OCI-M1 (cell line): ENCODE results near the gene NDUFA6.
"Not testable (repeated sequence)": the region's sequence is repeated elsewhere in the genome, so short reads cannot be mapped to it uniquely, and the experiment has no call there.

Experiments used
- DNase-seq: peaks from one replicate; lab custom pipeline; 2025; lab: John Stamatoyannopoulos, UW

Gene NDUFA6

DNA sequence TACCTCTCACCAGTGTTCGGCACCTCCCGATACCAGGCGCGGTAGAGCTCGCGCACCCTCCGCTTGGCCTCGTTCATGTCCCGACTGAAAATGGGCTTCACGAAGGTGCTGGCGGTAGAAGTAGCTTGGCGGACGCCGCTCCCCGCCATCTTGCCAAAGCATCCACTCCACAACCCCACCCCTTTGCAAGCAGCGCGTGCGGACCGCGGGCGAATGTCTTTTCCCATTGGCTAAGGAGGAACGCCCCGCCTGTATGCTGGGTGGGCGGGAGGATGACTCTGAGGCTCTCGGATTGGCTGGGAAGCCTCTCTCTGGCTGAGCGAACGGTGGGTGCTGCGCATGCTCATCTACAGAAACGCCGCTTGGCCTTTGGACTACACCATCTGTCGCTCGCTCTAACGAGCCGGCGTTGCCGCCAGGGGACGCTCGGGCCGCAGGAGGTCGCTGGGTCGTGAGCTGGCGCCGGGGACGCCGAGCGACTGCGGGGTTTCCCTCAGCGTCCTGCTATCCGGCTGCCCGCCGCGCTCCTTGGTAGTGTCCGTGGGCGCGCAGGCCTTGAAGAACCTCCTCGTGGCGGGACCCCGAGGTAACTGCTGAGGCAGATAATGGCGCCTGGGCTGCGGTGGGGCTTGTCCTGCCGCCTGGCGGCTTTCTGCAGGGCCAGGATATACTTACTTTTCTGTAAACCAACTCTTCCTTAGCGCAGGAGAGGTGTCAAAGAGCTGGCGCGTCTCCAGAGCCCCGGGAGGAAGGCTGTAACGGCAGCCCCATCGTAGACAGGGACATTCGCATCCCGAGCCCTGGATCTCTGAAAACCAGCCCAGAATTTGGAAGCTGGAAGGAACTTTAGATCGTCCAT lies at the start of gene NDUFA6:
Gene NDUFA6, minus strand, starts transcription at position 177 of the 859 bp plus-strand sequence. Its CDS starts 28 bp downstream, at position 149.
- peak; percentile 99 for DNase-seq

DNA sequence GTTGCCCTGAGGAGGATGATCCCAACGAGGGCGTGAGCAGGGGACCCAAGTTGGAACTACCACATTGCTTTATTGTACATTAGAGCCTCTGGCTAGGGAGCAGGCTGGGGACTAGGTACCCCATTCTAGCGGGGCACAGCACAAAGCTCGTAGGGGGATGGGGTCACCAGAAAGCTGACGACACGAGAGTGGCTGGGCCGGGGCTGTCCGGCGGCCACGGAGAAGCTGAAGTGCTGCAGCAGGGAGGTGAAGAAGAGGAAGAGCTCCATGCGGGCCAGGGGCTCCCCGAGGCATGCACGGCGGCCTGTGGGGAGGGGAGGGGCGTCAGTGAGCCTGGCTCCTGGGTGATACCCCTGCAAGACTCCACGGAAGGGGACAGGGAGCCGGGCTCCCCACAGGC lies 49.6 kb upstream of the NDUFA6 start:
- not testable (repeated sequence) for DNase-seq

DNA sequence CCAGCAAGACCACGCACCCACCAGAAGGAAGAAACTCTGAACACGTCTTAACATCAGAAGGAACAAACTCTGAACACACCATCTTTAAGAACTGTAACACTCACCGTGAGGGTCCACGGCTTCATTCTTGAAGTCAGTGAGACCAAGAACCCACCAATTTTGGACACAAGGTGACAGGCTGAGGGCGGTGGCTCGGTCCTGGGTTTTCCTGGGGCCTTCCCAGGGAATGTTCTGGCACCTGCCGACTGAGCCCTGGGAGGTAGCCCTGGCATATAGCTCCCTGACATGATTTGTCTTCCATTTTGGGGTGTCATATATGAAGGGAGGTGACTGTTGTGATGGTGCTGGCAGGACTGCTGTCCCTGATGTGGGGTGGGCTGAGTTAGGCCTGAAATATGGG lies 48.9 kb upstream of the NDUFA6 start:
- not testable (repeated sequence) for DNase-seq

DNA sequence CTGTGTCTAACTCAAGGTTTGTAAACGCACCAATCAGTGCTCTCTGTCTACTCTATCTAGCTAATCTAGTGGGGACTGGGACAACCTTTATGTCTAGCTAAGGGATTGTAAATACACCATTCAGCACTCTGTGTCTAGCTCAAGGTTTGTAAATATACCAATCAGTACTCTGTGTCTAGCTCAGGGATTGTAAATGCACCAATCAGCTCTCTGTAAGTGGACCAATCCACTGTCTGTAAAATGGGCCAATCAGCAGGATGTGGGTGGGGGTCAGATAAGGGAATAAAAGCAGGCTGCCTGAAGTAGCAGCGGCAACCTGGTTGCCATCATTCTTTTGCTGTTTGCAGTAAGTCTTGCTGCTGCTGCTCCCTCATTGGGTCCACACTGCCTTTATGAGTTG lies 48.4 kb upstream of the NDUFA6 start:
- no peak for DNase-seq

DNA sequence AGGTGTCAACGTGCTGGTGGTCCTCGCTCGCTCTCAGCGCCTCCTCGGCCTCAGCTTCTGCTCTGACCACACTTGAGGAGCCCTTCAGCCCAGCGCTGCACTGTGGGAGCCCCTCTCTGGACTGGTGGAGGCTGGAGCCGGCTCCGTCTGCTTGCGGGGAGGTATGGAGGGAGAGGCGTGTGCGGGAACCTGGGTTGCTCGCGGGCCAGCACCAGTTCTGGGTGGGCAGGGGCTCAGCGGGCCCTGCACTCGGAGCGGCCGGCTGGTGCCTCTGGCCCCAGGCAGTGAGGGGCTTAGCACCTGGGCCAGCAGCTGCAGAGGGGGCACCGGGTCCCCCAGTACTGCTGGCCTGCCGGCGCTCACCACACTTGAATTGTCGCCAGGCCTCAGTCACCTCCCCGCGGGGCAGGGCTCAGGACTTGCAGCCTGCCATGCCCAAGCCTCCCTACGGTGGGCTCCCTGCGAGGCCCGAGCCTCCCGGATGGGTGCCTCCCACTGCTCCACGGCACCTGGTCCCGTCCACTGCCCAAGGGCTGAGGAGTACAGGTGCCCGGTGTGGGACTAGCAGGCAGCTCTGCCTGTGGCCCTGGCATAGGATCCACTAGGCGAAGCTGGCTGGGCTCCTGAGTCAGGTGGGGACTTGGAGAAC lies 47.7 kb upstream of the NDUFA6 start:
- no peak for DNase-seq

DNA sequence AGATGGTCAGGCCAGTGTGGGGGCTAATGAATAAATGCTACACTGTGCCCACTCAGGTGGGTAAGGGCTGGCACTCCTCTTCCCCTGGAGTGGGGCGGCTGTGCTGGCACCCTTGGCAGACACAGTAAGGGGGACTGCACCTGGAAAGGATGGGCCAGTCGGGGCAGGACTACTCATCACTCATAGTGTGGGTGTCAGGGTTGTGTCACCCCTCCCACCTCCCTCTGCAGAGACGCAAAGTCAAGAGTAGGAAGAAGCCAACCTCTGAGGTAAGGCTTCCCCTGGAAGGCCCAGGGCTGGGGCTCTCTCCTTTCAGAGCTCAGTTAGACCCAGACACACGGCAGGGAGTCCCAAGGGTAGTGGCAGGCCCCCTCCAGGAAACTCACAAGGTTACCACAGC lies 45.1 kb upstream of the NDUFA6 start:
- not testable (repeated sequence) for DNase-seq

DNA sequence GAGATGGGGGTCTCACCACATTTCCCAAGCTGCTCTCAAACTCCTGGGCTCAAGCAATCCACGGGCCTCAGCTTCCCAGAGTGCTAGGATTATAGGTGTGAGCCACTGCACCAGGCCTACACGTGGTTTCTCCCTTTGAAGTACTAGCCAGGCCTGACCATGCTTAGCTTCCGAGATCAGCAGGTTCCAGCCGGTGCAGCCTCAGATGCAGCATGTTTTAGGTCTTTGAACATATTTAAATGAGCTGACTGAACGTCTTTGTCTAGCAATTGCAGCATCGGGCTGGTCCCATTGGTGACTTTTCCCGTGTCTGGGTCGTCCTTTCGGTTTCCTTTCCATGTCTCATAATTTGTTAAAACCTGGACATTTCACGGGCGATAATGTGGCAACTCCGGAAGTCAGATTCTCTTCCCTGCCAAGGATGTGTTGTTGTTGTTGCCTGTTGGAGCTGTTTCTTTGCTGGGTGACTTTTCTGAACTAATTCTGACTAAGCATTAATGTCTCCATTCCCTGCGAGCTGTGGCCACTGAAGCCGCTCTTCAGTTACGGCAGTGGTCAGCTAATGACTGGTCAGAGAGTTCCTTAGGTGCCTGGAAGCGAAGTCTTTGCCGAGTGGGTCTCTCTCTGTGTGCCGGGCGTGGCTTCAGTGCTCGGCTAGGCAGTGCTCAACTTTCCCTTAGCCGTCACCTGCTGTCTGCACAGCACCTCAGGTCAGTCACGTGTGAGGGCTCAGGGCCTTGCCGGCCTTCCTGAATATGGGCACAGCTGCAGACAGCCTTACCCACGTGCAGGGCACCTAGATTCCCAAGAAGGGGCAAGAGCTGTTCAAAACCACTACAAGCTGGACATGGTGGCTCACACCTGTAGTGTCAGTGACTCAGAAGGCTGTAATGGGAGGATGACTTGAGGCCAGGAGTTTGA lies 43.8 kb upstream of the NDUFA6 start:
- DNase-seq = no peak

DNA sequence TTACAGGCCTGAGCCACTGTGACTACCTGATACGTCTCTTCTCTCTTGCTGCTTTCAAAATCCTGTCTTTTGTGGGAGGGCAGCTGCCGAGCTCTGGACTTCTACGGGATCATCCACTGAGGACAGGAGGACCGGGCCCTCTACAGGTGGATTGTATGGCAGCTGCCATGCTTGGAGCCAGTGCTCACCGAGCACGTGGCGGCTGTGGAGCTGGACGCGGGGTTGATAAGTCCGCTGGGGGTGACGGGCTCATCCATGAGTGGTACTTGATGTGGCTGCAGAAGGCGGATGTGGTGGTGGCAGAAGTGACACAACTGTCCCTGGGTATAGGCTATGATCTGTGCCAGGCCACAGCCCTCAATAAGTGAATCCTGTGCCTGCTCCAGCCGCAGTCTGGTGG lies 41.9 kb upstream of the NDUFA6 start:
- DNase-seq = no peak

DNA sequence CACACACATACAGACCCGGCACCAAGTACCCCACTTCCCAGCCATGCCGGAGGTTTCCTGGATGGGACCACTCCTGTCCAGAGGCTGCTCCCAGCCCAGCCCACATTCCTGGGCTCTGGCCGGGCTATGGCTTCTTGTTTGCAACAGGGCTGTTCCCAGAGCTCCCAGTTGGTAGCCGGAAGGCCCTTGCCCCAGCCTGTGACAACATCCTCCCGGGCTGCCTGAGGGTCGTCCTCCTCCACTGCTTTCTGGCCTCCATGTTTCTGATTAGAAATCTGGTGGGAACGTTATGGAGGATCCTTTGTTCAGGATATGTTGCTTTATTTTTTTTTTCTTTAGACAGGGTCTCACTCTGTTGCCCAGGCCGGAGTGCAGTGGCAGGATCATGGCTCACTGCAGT lies 41.0 kb upstream of the NDUFA6 start:
- DNase-seq = no peak

DNA sequence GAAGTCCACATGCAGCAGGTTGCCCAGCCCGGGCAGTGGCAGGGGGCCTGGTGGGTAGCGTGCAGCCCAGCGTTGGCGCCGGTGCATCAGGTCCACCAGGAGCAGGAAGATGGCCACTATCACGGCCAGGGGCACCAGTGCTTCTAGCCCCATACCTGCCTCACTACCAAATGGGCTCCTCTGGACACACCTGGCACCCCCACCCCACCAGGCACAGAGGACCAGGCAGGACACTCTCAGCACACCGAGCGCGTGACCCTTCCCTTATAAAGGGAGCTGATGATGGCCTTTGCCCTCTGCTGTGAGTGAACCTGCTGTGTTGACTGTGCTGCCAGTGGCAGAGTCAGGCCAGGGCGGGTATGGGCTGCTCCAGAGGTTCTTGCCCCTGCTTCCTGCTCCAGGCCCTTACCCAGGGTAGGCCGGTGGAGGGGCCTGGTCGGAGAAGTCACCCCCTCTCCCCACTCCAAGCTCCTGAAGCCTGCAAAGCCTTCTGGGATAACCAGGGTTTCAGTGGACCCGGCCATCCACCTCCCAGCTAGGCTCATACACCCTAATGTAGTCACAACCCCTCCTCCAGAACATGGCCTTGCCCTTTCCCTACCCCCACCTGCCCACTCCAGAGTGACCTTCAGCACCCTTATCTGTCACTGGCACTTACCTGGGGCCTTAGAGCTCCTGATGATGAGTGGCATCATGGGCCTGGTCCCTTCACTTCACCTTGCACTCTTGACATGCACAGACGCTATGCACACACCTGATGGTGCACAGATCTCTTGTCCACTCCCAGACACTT lies 40.3 kb upstream of the NDUFA6 start, which contains the start of gene CYP2D6:
Gene CYP2D6, minus strand, starts transcription at position 172 of the 793 bp plus-strand sequence. Its CDS starts 19 bp downstream, at position 153.
- not testable (repeated sequence) for DNase-seq

DNA sequence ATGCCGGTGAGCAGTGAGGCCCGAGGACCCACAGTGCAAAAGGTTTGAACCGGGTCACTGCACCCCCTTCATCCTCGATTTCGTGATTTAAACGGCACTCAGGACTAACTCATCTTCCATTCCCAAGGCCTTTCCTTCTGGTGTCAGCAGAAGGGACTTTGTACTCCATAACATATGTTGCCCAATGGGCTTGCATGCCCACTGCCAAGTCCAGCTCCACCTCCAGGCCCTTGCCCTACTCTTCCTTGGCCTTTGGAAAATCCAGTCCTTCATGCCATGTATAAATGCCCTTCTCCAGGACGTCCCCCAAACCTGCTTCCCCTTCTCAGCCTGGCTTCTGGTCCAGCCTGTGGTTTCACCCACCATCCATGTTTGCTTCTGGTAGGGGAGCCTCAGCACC lies 39.6 kb upstream of the NDUFA6 start:
- DNase-seq = not testable (repeated sequence)

DNA sequence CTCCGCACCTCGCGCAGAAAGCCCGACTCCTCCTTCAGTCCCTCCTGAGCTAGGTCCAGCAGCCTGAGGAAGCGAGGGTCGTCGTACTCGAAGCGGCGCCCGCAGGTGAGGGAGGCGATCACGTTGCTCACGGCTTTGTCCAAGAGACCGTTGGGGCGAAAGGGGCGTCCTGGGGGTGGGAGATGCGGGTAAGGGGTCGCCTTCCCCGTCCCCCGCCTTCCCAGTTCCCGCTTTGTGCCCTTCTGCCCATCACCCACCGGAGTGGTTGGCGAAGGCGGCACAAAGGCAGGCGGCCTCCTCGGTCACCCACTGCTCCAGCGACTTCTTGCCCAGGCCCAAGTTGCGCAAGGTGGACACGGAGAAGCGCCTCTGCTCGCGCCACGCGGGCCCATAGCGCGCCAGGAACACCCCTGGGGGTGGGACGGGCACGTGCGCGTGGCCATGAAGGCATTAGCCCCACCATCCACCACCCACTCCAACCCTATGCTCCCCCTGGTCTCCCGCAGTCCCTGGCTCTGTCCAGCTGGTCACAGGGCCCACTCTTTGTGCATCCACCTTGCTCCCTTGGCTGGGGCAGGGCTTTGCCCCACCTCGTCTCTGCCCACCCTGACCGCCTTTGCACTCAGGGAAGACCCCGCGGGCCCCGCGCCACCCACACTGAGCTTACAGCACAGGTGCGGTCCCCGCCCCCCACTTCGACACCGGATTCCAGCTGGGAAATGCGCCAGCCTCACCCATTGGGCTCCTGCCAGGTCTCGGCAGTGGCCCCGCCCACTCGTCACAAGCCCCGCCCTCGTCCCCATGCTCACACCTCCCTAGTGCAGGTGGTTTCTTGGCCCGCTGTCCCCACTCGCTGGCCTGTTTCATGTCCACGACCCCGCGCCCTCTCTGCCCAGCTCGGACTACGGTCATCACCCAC lies 38.5 kb upstream of the NDUFA6 start:
- DNase-seq = not testable (repeated sequence)

DNA sequence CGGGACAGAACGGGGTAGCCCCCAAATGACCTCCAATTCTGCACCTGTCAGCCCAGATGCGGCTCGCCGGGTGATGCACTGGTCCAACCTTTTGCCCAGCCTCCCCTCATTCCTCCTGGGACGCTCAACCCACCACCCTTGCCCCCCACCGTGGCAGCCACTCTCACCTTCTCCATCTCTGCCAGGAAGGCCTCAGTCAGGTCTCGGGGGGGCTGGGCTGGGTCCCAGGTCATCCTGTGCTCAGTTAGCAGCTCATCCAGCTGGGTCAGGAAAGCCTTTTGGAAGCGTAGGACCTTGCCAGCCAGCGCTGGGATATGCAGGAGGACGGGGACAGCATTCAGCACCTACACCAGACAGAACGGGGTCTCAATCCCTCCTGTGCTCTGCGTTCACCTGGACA lies 37.4 kb upstream of the NDUFA6 start:
- not testable (repeated sequence) for DNase-seq

DNA sequence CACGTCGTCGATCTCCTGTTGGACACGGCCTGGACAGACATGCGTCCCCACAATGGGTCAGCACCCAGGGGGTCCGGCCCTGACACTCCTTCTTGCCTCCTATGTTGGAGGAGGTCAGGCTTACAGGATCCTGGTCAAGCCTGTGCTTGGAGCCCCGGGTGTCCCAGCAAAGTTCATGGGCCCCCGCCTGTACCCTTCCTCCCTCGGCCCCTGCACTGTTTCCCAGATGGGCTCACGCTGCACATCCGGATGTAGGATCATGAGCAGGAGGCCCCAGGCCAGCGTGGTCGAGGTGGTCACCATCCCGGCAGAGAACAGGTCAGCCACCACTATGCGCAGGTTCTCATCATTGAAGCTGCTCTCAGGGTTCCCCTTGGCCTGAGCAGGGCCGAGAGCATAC lies 37.0 kb upstream of the NDUFA6 start:
- no peak for DNase-seq

DNA sequence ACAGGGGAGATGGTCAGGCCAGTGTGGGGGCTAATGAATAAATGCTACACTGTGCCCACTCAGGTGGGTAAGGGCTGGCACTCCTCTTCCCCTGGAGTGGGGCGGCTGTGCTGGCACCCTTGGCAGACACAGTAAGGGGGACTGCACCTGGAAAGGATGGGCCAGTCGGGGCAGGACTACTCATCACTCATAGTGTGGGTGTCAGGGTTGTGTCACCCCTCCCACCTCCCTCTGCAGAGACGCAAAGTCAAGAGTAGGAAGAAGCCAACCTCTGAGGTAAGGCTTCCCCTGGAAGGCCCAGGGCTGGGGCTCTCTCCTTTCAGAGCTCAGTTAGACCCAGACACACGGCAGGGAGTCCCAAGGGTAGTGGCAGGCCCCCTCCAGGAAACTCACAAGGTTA lies 33.0 kb upstream of the NDUFA6 start:
- DNase-seq = not testable (repeated sequence)

DNA sequence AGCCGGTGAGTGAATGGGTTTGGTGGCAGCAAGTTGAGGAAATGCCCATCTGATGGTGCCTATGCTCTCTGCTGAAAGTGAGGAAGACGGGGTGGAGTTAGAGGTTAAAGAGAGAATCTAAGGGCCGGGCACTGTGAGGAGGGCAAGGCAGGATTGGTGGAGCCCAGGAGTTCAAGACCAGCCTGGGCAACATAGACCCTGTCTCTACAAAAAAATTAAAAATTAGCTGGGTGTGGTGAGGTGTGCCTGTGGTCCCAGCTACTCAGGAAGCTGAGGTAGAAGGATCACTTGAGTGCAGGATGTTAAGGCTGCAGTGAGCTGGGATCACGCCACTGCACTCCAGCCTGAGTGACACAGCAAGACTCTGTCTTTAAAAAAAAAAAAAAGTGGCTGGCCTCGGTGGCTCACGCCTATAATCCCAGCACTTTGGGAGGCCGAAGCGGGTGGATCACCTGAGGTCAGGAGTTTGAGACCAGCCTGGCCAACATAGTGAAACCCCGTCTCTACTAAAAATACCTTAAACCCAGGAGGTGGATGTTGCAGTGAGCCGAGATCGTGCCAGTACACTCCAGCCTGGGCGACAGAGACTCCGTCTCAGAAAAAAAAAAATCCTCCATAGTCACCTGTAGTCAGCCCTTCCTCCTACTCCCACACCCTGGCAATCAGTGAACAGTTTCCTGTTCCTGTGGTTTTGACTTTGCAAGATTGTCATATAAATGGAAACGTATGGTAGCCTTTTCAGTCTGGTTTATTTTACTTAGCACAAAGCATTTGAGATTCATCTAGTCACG lies 29.9 kb upstream of the NDUFA6 start:
- peak; percentile 8 for DNase-seq

DNA sequence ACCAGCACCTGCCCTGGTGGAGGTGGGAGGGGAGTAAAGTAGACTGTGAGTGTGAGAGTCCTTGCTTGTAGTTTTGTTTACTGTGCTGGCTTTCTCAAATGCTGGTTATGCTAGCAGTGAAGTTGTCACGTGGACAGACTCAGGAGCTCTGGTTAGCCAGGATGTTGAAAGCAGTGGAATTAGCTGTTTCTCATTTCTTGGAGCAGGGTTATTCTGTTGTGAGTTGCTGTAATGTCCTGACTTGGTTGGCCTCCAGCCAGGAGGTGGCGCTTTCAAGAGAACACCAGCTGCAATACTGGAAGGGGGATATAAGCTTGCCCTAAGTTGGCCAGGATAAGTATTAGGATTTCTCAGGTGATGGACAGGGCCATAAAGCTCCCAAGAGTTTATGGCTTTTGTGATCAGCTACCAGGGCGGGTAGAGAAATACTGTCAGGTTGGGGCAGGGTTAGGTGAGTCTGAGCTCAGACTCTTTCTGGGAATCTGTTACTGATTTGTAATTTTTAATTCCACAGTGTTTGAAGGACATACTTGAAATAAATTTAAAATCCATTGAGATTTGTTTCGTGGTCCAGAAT lies 26.4 kb upstream of the NDUFA6 start:
- DNase-seq = no peak

DNA sequence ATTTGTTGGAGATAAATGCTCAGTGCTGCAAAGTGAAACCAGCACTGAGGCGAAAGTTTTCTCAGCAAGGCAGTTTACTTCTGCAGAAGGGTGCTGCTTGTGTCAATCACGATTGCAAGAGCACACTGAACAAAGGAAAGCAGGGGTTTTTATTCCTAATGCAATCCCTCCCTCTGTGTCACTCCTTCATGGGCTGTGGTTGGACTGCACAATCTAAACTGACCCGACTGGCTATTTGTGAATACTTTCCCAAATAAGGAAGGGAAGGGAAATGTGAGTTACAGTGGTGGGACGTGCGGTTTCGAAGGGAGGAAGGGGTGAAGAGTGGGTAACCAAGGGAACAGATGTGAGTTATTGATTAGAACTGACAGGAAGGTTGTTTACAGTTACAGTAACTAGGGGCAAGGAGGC lies 24.9 kb upstream of the NDUFA6 start:
- DNase-seq = peak; percentile 57

DNA sequence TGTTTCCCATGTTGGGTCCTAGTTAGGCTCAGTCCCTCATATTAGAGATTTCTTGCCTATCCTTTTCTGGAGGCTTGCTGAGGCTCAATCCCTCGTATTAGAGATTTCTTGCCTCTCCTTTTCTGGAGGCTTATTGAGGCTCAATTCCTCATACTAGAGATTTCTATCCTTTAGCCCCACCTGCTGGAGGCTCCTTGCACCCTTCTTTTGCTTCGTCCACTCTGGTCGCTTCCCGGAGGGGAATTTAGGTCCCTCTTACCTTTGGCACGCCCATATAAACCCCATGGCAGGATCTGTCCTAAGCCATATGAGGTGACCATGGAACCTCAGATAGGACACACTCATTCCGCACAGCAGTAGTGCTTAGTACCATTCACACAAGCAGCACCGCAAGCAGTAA lies 24.1 kb upstream of the NDUFA6 start:
- no peak for DNase-seq
